HepG2 (cell line): ENCODE data around the gene SARNP. TPM values are rescaled to one million over a fixed set of nuclear protein-coding genes. Genes with fewer than 3 reads are reported as not detected.

Experiments
- ATAC-seq: fragments of 200-7000 bp; cut with Tn5 transposase; 3 replicates; pipeline ENCODE4 v1.9.1; 2020; ENCODE audit warnings: mild to moderate bottlenecking, moderate library complexity
- BruUV-seq: library from RNA; stranded (reverse); fragments of 400-500 nt; replicated peaks from 2 replicates; lab custom pipeline; 2021; lab: Mats Ljungman, UMichigan
- CTCF ChIA-PET: fragments of 300-600 bp; formaldehyde crosslinking; extraction: SDS; loops from one replicate; lab custom pipeline; 2021; ENCODE audit warnings: low total read pairs, inconsistent platforms, low intra/inter-chr PET ratio; lab: Yijun Ruan, JAX
- POLR2A ChIA-PET: fragments of 350-600 bp; sonication (Branson Sonifier 250); formaldehyde crosslinking; loops from one replicate; lab custom pipeline; 2020; ENCODE audit warnings: antibody characterized with exemption, inconsistent platforms; lab: Yijun Ruan, JAX
- DNase-seq: peaks from one replicate; pipeline ENCODE4 v3.0.0-alpha.2; 2015; ENCODE audit warnings: low spot score
- FAIRE-seq: peaks from 3 replicates; lab custom pipeline; 2011; peaks lifted over from hg19 to GRCh38; lab: Jason Lieb, UNC
- H2AFZ ChIP-seq: one replicate; pipeline ENCODE4 v1.6.1; 2011; ENCODE audit warnings: low read length, inconsistent platforms
- H3K27ac ChIP-seq: fragments of 300-600 bp; 3 replicates; pipeline ENCODE4 v1.8.0; 2011; ENCODE audit warnings: mixed run types, mild to moderate bottlenecking, mixed read lengths, low read length, inconsistent platforms; ENCODE audit not compliant: insufficient read depth; ENCODE audit errors: extremely low read length
- H3K27me3 ChIP-seq, 2 experiments: fragments of 200-600 bp in 1 of 2; 2 replicates in 1 of 2; 3 replicates in 1 of 2; pipeline versions ENCODE4 v1.6.0 to v1.8.0; 2011; ENCODE audit warnings: low read length in 2 of 2, mild to moderate bottlenecking in 2 of 2, moderate library complexity in 2 of 2, inconsistent platforms in 1 of 2; ENCODE audit not compliant: insufficient read depth in 2 of 2, control insufficient read depth in 1 of 2
- H3K36me3 ChIP-seq, 2 experiments: fragments of 200-600 bp in 1 of 2; replicated peaks in 1 of 2; 2 replicates in 1 of 2; 3 replicates in 1 of 2; pipeline versions ENCODE4 v1.5.1 to v1.8.0; 2011; ENCODE audit warnings: low read length in 2 of 2, inconsistent platforms in 1 of 2; ENCODE audit not compliant: insufficient read depth in 2 of 2, control insufficient read depth in 1 of 2
- H3K4me1 ChIP-seq: 2 replicates; pipeline ENCODE4 v1.5.1; 2012; ENCODE audit warnings: low read length, inconsistent platforms; ENCODE audit not compliant: insufficient read depth
- H3K4me2 ChIP-seq: 2 replicates; pipeline ENCODE4 v1.6.0; 2011; ENCODE audit warnings: low read depth, low read length, inconsistent platforms
- H3K4me3 ChIP-seq, 3 experiments: fragments of 200-600 bp in 1 of 3; sonication (generic), shearing (Covaris generic) in 1 of 3; replicated peaks in 1 of 3; 2 replicates each; pipeline ENCODE4 v1.5.1; 2011 to 2016; ENCODE audit warnings: low read length in 3 of 3, inconsistent platforms in 2 of 3, low read depth in 2 of 3, mild to moderate bottlenecking in 2 of 3, control low read depth in 1 of 3, mixed read lengths in 1 of 3; ENCODE audit not compliant: insufficient read depth in 1 of 3
- H3K79me2 ChIP-seq: one replicate; pipeline ENCODE4 v1.6.1; 2011; ENCODE audit warnings: low read length, inconsistent platforms; ENCODE audit not compliant: insufficient read depth
- H3K9ac ChIP-seq: 2 replicates; pipeline ENCODE4 v1.6.0; 2011; ENCODE audit warnings: mild to moderate bottlenecking, low read depth, low read length, inconsistent platforms; ENCODE audit not compliant: insufficient read depth
- H3K9me3 ChIP-seq: 2 replicates; pipeline ENCODE4 v1.5.1; 2012; ENCODE audit warnings: mild to moderate bottlenecking, low read length
- H4K20me1 ChIP-seq: 2 replicates; pipeline ENCODE4 v1.6.0; 2011; ENCODE audit warnings: inconsistent platforms, mild to moderate bottlenecking, low read length, moderate library complexity; ENCODE audit not compliant: insufficient read depth
- BORCS8-MEF2B ChIP-seq: sonication (generic); formaldehyde crosslinking; IDR thresholded peaks from 2 replicates; pipeline ENCODE4 v1.8.0; 2022; ENCODE audit warnings: mild to moderate bottlenecking, missing genetic modification reagents
- DPF2 ChIP-seq: sonication (generic); formaldehyde crosslinking; IDR thresholded peaks from 2 replicates; pipeline ENCODE4 v1.4.0; 2020; ENCODE audit warnings: mild to moderate bottlenecking, low read depth, missing genetic modification reagents, borderline replicate concordance
- FOXP1 ChIP-seq, 2 experiments: fragments of 450-650 bp in 1 of 2; IDR thresholded peaks; 2 replicates each; pipeline ENCODE4 v1.6.1; 2017 to 2018; ENCODE audit warnings: antibody characterized with exemption in 1 of 2
- KDM5A ChIP-seq: fragments of 200-600 bp; sonication (generic); IDR thresholded peaks from 2 replicates; pipeline ENCODE4 v1.7.0; 2018; ENCODE audit warnings: antibody characterized with exemption, mild to moderate bottlenecking, low read length, borderline replicate concordance
- MED1 ChIP-seq: sonication (generic); formaldehyde crosslinking; IDR thresholded peaks from 2 replicates; pipeline ENCODE4 v1.4.0; 2020; ENCODE audit warnings: missing genetic modification reagents
- PCBP1 ChIP-seq: fragments of 200-400 bp; formaldehyde crosslinking; IDR thresholded peaks from 2 replicates; pipeline ENCODE4 v1.6.1; 2017; ENCODE audit warnings: mild to moderate bottlenecking, low read depth, low read length, borderline replicate concordance
- PHF21A ChIP-seq: sonication (generic); formaldehyde crosslinking; IDR thresholded peaks from 2 replicates; pipeline ENCODE4 v1.5.0; 2020; ENCODE audit warnings: mild to moderate bottlenecking, missing genetic modification reagents
- RFX3 ChIP-seq: IDR thresholded peaks from 2 replicates; pipeline ENCODE4 v1.6.1; 2016; ENCODE audit warnings: missing biosample characterization, missing genetic modification reagents
- SNAPC2 ChIP-seq: sonication (generic); formaldehyde crosslinking; IDR thresholded peaks from 2 replicates; pipeline ENCODE4 v1.8.1; 2022; ENCODE audit warnings: mild to moderate bottlenecking, missing genetic modification reagents
- TAF15 ChIP-seq: fragments of 200-400 bp; formaldehyde crosslinking; IDR thresholded peaks from one replicate; pipeline ENCODE4 v1.6.1; 2018; ENCODE audit warnings: mild to moderate bottlenecking, low read depth, low read length; ENCODE audit not compliant: poor library complexity, severe bottlenecking
- TIGD3 ChIP-seq: sonication (generic); formaldehyde crosslinking; IDR thresholded peaks from 2 replicates; pipeline ENCODE4 v1.5.1; 2020; ENCODE audit warnings: mild to moderate bottlenecking, missing genetic modification reagents, borderline replicate concordance
- ZBTB33 ChIP-seq: sonication (generic); formaldehyde crosslinking; IDR thresholded peaks from 2 replicates; pipeline ENCODE4 v1.4.0; 2020; ENCODE audit warnings: missing genetic modification reagents
- ZNF136 ChIP-seq: sonication (generic); formaldehyde crosslinking; IDR thresholded peaks from 2 replicates; pipeline ENCODE4 v1.8.1; 2022; ENCODE audit warnings: low read depth, mild to moderate bottlenecking, moderate library complexity, missing genetic modification reagents
- ZNF232 ChIP-seq: sonication (generic); formaldehyde crosslinking; IDR thresholded peaks from 2 replicates; pipeline ENCODE4 v1.4.0; 2020; ENCODE audit warnings: missing genetic modification reagents, borderline replicate concordance
- ZNF275 ChIP-seq: sonication (generic); formaldehyde crosslinking; IDR thresholded peaks from 2 replicates; pipeline ENCODE4 v1.8.0; 2022; ENCODE audit warnings: missing genetic modification reagents, mild to moderate bottlenecking, inconsistent platforms, borderline replicate concordance
- ZNF337 ChIP-seq: sonication (generic); formaldehyde crosslinking; IDR thresholded peaks from 2 replicates; pipeline ENCODE4 v1.5.1; 2020; ENCODE audit warnings: missing genetic modification reagents, low read depth, mild to moderate bottlenecking, borderline replicate concordance
- ZNF556 ChIP-seq: sonication (generic); formaldehyde crosslinking; IDR thresholded peaks from 2 replicates; pipeline ENCODE4 v1.4.0; 2020; ENCODE audit warnings: mild to moderate bottlenecking, missing genetic modification reagents, borderline replicate concordance
- ZNF597 ChIP-seq: sonication (generic); formaldehyde crosslinking; IDR thresholded peaks from 2 replicates; pipeline ENCODE4 v1.5.0; 2020; ENCODE audit warnings: missing genetic modification reagents
- ZSCAN12 ChIP-seq: sonication (generic); formaldehyde crosslinking; IDR thresholded peaks from 2 replicates; pipeline ENCODE4 v1.9.0; 2021; ENCODE audit warnings: mild to moderate bottlenecking, missing genetic modification reagents
- WGBS: methylation state at CpG from one replicate; pipeline ENCODE4 v1.1.6; 2017; ENCODE audit warnings: low lambda C conversion rate; 5-methylcytosine and 5-hydroxymethylcytosine counted together
- in situ Hi-C: cut with HindIII; loops from 2 replicates; pipeline ENCODE4 v1.10.0; 2017; ENCODE audit warnings: low pct_unique_long_range_greater_than_20kb; ENCODE audit not compliant: extremely low pct_ligation_motif_present
- intact Hi-C: fragments of 100-400 bp; cut with micrococcal nuclease; formaldehyde crosslinking; loops from one replicate; pipeline ENCODE4 v1.10.0; 2022; ENCODE audit not compliant: unreplicated experiment
- polyA plus RNA-seq, 8 experiments: library from polyadenylated mRNA; depleted of rRNA in 3 of 8; stranded (reverse) in 7 of 8; unstranded in 1 of 8; fragments of >200 nt; fragmentation: Illumina TruSeq in 4 of 8; extraction: Trizol in 4 of 8; gene quantifications; 2 replicates each; pipeline versions ENCODE4 v1.2.1 to v1.2.3, GENCODE V29; 2011 to 2016; ENCODE audit warnings: low read depth in 4 of 8, missing spikeins in 1 of 8, mixed read lengths in 1 of 8; ENCODE audit not compliant: insufficient read depth in 1 of 8
- total RNA-seq, 5 experiments: library from RNA; depleted of rRNA; stranded (reverse); fragments of >200 nt; fragmentation: Illumina TruSeq; extraction: Trizol; gene quantifications; 2 replicates each; pipeline ENCODE4 v1.2.3, GENCODE V29; 2016; ENCODE audit warnings: low read depth in 1 of 5

The SARNP gene
- total and polyA plus RNA-seq, 2 of the 13 experiments (the other 11 are each of a cell fraction or from before 2014, with no cell fraction given), result 59.0 to 95.4 TPM

- no peak for TF ChIP-seq ZNF337 (CRISPR knock-in tag)
These were observed 82.9 kb downstream of the SARNP start (continued) for GRCh38 chr12:55734595-55734994.

GRCh38 chr12:55733858-55734257 lies 83.7 kb downstream of the SARNP start:
- no peak overlapping the region for H2AFZ ChIP-seq
- FAIRE-seq (no peak), ATAC-seq (no peak), DNase-seq (no peak)
- no peak overlapping the region for H3K27ac ChIP-seq
- H3K4me2 ChIP-seq, result no peak overlapping the region
- H3K9me3 ChIP-seq, result no peaks in the 10 kb centered on the region
- TF ChIP-seq PCBP1 (no peak), ZSCAN12 (CRISPR knock-in tag) (no peak), FOXP1 (IDR thresholded peaks at IDR 0.05) (no peak), FOXP1 (CRISPR knock-in tag; IDR thresholded peaks at IDR 0.05) (no peak), ZNF232 (no peak), ZNF597 (CRISPR knock-in tag) (no peak), BORCS8-MEF2B (CRISPR knock-in tag) (no peak), TAF15 (no peak), PHF21A (CRISPR knock-in tag) (no peak), TIGD3 (CRISPR knock-in tag) (no peak), ZNF556 (CRISPR knock-in tag) (no peak), ZNF275 (CRISPR knock-in tag) (no peak), SNAPC2 (CRISPR knock-in tag) (no peak), DPF2 (CRISPR knock-in tag) (no peak), KDM5A (no peak), RFX3 (CRISPR knock-in tag) (no peak), ZBTB33 (CRISPR knock-in tag) (no peak), ZNF136 (CRISPR knock-in tag) (no peak), MED1 (CRISPR knock-in tag) (no peak)
- BruUV-seq, result no TSS peak
- H4K20me1 ChIP-seq, result no peaks in the 10 kb centered on the region
- no peaks in the 10 kb centered on the region for H3K79me2 ChIP-seq
- no peak overlapping the region for H3K9ac ChIP-seq
- H3K4me3 ChIP-seq, result no peak overlapping the region
- WGBS, result 38% methylated on average over 2 of the region's 2 CpGs
- CTCF ChIA-PET, result no interaction called here
- no peaks in the 10 kb centered on the region for H3K27me3 ChIP-seq
- in situ Hi-C loops (no loop called here), intact Hi-C loops (no loop called here)
- no peaks in the 10 kb centered on the region for H3K36me3 ChIP-seq
- POLR2A ChIA-PET, result no interaction called here
- peaks cover 34% of the 10 kb centered on the region for H3K4me1 ChIP-seq
